HG03439 (cell line): ENCODE data around the gene SERPINB6.
"Not testable (repeated sequence)": the region's sequence is repeated elsewhere in the genome, so short reads cannot be mapped to it uniquely, and the experiment has no call there.

Source experiments
- ATAC-seq: cut with Tn5 transposase; IDR thresholded peaks from one replicate; pipeline ENCODE4 v1.9.1; 2021; ENCODE audit warnings: mild to moderate bottlenecking, moderate library complexity; ENCODE audit not compliant: unreplicated experiment

SERPINB6 gene

GRCh38 chr6:2959909-2960719, 11.3 kb downstream of the SERPINB6 start:
- ATAC-seq, result no peak

GRCh38 chr6:2958776-2959175, 12.6 kb downstream of the SERPINB6 start:
- no peak for ATAC-seq

DNA sequence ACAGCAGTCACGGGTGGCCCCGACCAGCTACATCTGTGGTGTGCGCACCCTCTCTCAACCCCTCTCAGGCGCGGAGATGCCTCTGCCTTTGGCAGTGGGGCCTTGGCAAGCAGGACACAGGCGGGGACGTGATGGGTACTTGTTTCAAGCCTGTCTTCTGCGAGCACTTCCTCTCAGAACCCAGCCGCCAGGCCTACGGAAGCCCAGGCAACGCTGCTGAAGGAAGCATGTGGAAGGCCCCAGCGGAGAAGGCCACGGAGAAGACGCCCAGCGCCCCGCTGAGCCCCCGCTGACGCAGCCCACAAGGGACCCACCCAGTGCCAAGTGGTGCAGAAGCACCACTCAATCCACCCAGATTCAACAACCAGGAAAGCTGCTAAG, 13.0 kb downstream of the SERPINB6 start:
- ATAC-seq, result no peak

GRCh38 chr6:2957696-2958330, 13.6 kb downstream of the SERPINB6 start:
- no peak for ATAC-seq

GRCh38 chr6:2956930-2957685, 14.3 kb downstream of the SERPINB6 start:
- no peak for ATAC-seq

- ATAC-seq, result no peak
Observed at GRCh38 chr6:2953098-2953497, 18.3 kb downstream of the SERPINB6 start.

- ATAC-seq, result no peak
Observed at GRCh38 chr6:2952557-2953095, 18.7 kb downstream of the SERPINB6 start.

DNA sequence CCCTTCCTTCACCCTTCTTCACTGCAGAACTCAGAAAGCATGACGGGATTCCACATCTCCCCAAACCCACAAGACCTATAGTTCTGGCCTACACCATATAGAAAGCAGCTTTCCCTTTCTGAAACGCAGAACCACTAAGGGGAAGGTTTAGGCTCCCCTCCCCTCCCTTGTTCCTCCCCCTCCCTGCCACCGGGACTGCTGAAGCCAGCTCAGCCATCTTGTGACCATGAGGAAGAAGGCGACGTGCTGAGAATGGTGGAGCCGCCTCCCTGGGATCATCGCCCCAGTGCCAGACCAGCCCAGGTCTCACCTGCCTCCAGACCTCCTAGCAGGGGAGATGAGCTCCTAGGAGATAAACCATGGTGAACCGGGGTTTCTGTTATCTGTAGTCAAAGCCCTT, 19.6 kb downstream of the SERPINB6 start:
- ATAC-seq, result no peak

GRCh38 chr6:2950713-2951112, 20.7 kb downstream of the SERPINB6 start:
- no peak for ATAC-seq

GRCh38 chr6:2949536-2950083, 21.8 kb downstream of the SERPINB6 start:
- ATAC-seq, result no peak

DNA sequence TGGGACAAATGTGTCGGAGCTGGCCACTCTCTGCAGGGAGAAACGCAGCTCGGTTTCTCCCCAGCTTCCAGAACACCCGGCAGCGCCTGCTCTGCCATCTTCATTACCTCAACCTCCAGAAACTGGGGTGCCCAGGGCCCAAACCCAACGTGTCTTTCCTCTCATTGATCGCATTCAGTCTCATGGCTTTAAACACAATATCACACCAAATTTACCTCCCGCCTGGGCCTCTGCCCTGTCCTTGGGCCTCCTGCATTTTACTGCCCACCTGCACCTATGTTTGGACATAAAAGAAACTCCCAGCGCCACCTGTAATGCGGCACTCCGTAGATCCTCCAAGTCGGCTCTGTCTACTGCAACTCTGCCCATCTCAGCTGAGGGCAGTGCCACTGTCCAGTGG, 22.2 kb downstream of the SERPINB6 start:
- ATAC-seq, result no peak

DNA sequence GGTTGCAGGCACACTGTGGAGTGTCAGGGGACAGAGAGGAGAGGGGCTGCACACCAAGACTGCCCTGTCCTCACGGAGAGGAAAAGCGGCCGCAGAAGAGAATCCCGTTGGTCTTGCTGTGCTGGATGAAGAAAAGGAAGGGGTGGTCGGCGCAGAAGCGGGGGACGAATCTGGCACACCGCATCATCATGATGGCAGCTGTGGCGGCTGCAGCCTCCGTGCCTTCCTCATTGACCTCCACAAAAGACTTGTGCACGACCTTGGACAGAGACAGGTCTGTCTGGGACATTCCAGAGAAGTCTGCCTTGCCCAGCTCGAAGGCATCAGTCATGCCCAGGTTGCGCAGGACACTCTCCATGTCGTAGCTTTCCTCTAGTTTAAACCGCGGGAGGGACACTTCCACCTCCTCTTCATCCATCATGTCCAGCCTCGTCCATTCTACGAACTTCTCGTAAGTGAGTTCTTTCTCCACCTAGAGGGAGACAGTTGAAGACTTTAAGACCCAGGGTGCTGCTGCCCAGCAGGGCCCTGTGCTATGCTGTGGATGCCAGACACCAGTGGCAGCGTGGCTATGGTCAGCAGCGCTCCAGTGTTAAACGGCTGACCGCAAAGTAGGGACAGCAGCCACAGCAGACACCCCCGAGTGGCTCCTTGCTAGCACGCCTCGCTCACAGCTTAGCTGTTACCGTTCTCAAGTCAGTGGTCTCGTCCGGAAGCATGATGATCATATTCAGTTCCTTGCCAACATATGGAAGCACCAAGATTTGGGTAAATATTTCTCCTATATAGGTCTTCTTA, 22.9 kb downstream of the SERPINB6 start:
- no peak for ATAC-seq

DNA sequence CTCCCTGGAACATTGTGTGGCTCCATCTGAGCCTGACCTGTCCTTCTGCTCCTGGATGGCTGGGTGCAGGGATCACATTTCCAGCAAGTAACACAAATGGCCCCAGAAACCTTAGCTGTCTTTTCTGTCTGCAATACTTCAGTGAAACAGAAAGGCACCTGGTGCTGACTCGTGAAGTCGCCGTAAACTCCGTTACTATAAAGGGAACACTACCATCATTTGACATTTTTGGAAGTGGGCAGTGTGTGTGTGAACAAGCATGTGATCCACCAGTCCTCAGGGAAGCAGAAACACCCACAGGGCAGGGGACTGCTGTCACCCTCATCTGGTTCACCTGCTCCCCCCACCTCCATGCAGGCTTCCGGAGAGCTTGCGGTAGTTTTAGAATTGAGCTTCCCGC, 23.9 kb downstream of the SERPINB6 start:
- ATAC-seq, result no peak

DNA sequence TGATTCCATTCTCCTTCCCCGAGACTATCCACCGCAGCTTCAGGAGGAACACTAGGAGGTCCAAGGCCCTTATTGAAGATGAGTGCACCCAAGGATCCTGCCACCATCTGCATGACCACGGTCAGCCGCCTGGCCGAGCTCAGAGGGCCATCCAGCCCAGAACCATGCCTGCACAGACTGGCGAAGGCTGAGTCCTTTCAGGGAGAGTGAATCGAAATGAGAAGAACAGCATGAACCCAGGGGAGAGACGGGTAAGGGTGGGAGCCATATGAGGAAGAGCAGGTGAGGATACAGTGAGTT, 26.3 kb downstream of the SERPINB6 start:
- ATAC-seq, result no peak

- ATAC-seq, result no peak
Observed at GRCh38 chr6:2944405-2945152, 26.8 kb downstream of the SERPINB6 start.

GRCh38 chr6:2943564-2943955, 27.8 kb downstream of the SERPINB6 start:
- ATAC-seq, result no peak

- no peak for ATAC-seq
Observed at GRCh38 chr6:2942914-2943563, 28.3 kb downstream of the SERPINB6 start.

GRCh38 chr6:2942116-2942515, 29.3 kb downstream of the SERPINB6 start:
- not testable (repeated sequence) for ATAC-seq

- ATAC-seq, result no peak
Observed at GRCh38 chr6:2940851-2941250, 30.5 kb downstream of the SERPINB6 start.
